HG03354 (cell line): ENCODE data around the gene DPP10.
"Not testable (repeated sequence)": the region's sequence is repeated elsewhere in the genome, so short reads cannot be mapped to it uniquely, and the experiment has no call there.

ENCODE experiments used
- ATAC-seq: cut with Tn5 transposase; IDR thresholded peaks from one replicate; pipeline ENCODE4 v1.9.1; 2021; ENCODE audit warnings: mild to moderate bottlenecking; ENCODE audit not compliant: unreplicated experiment, poor library complexity, severe bottlenecking

Gene DPP10

DNA sequence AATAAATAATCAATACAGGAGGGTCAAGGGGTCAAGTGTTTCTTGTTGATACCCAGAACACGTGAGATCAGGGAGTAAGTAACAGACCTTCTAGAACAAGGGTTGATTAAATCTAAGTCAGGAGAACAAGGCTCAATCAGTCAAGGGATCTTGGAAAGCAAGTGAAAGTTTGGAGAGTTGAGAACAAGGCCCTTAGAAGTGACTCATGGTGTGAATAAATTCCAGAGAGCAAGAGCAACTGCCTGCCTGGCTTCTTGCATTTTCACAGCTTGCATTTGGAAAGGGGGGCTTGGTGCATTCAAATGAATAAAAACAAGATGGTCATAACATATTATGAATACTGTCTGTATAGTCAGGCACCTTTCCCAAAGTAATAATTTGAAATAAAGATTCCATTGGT lies 256.1 kb downstream of the DPP10 start:
- ATAC-seq: no peak

DNA sequence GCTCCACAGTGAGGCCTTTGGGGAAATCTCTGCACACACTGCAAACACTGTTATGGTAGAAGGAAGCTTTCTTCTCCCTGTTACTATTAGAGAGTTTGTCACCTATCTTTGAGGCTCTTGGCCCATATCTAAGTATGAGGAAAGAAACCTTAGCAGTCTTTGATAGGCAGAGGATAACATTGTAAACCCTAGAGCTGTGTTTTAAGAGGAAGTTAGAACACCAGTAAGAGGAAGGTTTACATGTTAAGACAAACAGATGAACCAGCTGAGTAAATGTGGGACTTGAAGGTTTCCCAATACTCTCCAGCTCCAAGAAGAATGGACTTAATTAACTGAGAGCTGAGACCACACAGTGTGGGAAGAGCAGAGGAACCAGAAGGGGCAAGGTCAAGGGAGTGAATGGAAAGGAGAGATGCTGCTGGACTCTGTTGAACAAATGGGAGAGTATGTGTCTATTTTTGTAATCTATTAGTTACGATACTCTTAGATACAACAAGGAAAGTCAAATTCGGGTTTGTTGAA lies 257.0 kb downstream of the DPP10 start:
- no peak for ATAC-seq

DNA sequence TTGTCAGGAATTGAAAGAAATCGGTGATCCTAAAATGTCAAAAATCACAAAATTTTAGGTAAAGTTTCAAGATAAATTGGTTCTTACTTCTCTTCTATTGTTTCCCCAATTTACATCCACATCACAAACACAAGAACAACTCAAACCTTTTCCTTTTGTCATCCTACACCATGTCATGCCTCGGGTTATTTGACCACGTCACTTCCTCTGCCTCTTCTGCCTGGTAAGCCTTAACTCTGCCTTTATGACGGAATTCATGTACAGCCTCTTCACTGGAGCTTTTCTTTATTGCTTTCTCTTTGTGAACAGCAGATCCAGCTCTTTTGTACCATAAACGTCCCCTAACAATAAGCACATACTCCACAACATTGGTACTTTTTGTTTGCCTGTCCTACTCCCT lies 258.0 kb downstream of the DPP10 start:
- ATAC-seq: no peak

- no peak for ATAC-seq
Measured at GRCh38 chr2:114709936-114710850, 267.8 kb downstream of the DPP10 start.

DNA sequence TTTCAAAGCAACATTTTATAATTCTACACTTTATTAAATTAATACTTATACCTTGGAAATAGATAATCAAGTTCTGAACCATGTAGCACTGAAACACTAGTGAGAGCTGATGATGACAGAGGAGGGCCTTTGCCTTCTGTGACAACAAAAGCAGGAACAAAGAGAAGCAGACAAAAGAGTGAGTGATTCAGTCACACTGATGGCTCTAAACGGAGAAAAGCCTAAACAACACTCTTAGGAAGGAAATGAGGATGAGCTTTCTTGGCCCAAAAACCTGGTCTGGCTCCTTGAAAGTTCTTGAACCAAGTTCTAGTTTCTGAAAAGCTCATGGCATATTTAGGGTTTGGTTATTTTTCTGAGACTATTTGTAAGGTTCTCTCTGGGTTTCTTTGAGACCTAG lies 271.9 kb downstream of the DPP10 start:
- ATAC-seq: no peak

DNA sequence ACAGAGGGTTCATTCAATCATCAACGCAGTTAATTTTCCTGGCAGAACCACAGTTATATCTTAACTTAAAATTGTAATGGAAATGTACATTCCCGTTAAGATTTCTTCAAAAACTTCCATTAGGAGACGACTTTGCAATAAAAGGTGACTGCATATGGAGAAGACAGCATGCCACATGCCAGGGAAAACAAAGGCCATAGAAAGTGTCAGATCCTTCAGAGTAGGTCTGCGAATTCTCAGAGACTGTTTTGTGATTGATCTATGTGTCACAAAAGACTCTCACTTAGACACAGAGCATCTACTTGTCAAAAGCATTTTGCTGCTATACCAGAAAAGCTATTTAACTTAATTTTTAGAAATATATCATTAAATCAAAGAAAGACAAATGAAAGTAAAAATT lies 274.6 kb downstream of the DPP10 start:
- ATAC-seq: no peak

DNA sequence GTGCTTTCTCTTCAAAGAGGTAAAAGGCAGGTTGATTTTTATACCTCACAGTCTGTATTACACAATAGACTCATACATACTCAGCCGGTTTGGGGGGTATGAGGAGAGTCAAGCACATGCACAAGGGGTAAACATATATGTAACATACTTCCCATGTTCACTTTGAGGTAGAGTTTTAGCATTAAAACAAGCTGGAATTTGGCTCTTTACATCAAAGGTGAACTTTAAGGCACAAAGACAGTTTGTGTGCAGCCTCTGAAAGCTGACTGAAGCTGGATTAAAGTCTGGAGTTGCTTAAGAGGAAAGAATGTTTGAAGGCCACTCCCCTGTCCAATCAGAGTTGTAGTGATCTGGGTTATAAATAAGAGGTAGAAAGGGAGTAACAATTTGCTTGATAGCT lies 282.0 kb downstream of the DPP10 start:
- no peak for ATAC-seq

GRCh38 chr2:114727012-114727411 lies 284.6 kb downstream of the DPP10 start:
- no peak for ATAC-seq

DNA sequence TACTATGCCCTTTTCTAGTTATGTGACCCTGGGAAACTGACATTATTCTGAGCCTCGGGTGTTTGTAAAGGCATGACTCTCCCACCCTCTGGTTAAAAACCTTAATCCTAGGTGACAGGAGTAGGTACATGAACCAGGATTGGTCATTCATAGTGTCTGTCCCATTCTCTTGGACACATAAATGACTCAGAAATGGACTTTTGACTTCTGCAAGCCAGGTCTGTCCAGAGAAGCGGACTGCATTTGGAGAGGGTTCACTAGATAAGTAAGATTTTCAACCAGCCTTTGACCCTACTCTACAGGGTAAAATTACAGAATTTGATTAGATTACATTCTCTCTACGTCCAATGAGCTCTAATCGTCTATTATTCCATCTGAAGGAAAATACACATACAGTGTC lies 285.9 kb downstream of the DPP10 start:
- ATAC-seq: no peak

- no peak for ATAC-seq
Measured at GRCh38 chr2:114729026-114729425, 286.6 kb downstream of the DPP10 start.

DNA sequence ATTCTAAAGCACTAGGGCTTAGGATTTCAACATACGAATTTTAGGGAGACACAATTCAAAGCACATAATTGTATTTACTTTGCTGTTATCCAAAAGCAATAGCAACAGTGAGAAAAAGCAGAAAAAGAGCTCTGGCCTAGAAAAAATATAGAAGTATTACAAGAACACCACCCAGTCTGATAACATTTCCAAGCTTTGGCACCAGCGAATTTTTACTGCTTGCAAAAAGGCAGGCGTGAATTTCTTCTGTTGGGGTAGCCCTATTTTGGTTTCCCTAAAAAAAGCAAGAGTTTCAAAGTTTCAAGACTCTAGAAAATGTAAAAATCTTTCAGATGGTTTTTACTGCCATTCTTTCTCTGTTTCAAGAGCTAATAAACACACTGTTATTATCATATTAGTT lies 292.7 kb downstream of the DPP10 start:
- ATAC-seq: no peak

DNA sequence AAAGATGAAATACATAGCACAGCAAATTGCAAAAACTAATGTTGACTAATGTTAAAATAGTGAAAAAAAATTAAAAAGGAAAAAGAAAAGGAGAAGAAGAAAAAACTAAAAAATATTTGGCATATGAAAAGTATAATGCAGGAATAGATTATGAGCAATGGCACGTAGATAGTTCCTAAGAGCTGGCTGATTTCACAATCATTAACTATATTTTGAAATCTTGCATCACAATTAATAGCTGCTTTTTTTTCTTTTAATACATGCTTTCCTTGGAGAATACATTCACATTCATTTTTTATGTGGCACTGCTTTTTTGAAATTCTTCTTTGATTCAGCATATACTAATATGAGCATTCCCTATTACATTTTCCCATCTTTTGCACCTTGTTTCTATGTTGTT lies 299.8 kb downstream of the DPP10 start:
- no peak for ATAC-seq

DNA sequence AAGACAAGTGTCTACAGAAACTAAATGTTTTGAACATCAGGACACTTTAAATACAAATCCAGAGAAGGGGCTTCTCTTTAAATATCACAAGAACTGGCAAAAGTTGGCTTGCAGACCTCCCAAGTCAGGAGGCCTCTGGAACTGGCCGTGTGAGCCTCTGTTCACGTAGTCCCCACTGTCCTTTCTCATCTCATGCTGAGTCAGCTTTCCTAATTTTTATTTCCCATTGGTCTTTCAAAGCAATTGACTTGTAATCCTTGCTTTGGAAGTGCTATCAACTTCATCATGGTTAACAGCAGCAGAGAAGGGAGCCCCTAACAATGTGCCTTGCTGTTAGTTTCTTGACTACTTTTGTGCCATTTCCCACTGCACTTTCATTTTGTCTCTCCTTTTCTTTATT lies 303.3 kb downstream of the DPP10 start:
- no peak for ATAC-seq

GRCh38 chr2:114748175-114748574 lies 305.7 kb downstream of the DPP10 start:
- ATAC-seq: not testable (repeated sequence)

DNA sequence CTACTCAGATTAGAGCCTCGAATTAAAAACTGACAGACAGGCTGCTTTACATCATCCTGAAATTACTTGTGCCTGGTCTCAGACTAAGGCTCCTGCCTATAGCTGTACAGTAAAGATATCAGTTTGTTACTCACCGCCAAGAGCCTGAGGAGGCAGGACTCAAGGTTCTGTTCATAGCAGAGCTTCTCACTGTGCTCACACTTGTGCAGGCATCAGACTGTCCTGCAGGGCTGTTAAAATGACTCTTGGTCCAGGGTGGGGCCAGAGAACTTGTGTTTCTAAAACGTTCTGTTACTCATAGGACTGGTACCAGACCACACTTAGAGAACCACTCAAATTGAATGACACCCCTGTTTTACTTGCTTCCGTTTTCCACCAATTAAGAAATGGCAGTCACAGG lies 310.0 kb downstream of the DPP10 start:
- ATAC-seq: no peak

DNA sequence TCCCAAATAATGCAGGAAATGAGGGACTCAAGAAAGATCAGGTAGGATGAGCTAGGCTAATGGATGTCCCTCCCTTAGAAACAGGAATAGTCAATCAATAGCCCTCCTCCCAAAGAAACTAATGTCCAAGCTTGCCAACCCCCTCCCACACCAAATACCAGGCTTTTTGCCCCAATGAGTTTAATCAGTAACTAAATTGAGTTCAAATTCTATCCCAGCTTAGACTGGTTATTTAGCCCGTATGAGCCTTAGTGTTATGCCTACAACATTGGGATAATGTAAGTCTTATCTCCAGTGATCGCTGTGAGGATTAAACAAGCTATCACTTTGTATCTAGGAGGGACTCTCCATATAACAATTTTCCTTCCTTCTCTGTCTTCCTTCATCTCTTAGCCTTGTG lies 310.7 kb downstream of the DPP10 start:
- ATAC-seq: no peak

DNA sequence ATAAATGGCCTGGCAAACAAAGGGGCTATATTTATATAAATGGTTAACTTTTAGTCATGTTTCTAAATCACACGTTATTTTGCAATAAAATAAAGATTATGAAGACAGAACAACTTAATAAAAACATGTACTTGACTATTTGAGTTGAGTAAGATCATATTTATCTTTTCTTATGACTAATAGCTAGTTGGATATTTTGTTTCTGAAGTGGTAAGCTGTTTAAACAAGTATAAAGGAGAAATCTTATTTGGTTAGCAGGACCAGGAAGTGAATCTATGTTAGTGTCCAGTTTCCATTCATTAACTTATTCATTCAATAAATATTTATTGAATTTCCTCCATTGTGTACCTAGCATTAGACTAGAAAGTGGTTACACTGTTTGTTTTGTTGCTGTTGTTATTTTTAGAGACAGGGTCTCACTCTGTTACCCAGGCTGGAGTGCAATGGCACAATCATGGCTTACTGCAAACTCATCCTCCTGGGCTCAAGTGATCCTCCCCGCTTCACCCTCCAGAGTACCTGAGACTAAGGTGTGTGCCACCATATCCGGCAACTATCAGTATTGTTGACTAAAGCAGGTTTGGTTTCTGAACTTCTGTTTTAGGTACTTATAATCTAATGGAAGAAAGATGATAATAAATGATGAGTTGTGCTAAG lies 312.6 kb downstream of the DPP10 start:
- ATAC-seq: no peak

DNA sequence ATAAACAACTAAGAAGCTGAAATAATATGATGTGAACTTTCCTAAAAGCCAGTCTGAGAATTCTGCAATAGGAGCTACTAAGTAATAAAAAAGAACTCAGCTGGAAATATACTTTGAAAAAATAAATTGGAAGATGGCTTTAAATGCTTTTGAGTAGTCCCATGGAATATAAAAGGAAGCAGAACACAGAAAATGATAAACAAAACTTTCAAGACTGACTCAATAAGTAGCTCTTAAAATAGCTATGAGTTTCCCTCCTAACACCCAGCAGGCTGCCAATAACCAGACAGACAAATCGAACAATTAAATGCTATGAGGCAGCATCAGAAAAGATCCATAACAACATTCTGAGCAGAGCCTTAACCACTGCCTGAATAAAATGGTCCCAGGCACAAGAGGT lies 319.9 kb downstream of the DPP10 start:
- ATAC-seq: no peak

DNA sequence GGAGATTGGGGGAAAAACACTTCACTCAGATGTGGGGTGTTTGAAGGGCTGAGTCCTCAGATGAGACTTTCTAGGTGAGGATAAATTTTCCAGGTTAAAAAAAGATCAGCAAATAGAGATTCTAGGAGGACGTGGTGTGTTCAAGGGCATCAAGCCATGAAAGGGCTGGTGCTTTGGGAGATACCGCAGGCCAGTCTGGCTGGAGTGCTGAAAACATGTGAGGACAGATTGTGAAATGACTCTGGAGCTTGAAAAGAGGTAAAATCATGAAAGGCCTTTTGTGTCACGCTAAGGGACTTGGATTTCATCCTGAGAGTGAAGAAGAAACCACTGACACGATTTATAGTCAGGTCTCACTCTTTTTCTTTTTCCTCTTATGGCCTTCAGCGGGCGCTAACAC lies 320.5 kb downstream of the DPP10 start:
- no peak for ATAC-seq

DNA sequence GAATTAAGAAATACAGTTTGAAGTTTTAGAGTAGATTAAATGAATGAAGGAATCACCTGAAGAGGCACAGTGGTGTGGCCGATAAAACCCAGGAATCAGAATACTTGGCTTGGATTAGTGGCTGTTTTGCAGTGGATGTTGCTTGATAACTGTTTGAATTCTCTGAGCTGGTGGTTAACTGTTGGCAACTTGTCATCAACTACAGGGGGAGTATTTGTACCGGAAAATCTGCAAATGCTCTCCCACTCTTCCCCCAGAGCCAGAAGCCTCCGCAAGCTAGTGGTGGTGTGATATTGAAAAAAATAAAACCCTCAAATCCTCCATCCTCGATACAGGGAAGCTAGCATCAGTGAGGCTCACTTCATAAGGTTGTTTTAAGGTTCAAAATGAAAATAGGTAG lies 326.7 kb downstream of the DPP10 start:
- no peak for ATAC-seq

DNA sequence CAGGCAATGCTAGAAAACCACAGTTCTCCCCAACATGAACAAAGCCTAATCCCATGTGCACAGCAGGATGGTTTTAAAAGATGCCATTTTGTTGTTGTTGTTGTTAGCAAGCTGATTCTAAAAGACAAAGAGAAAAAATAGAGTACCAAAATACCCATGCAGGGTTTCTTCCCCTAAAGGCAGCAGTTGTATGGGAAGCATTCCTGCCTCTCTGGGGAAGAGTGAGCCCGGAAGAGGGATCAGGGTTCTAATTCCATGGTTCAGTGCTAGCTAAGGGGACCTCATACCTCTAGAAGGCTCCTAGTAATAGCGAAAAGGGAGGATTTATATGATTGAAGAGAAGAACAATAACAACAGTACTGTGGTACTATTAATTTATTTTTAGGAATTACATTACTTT lies 327.6 kb downstream of the DPP10 start:
- ATAC-seq: no peak
